GM18499 (cell line): ENCODE results near the gene PCCA.
A peak's percentile ranks its signal among the peaks of the same experiment; 100 is the strongest.

ENCODE experiments used
- ATAC-seq: cut with Tn5 transposase; IDR thresholded peaks from one replicate; pipeline ENCODE4 v1.9.1; 2021; ENCODE audit warnings: moderate number of reproducible peaks; ENCODE audit not compliant: insufficient read depth, unreplicated experiment

Gene PCCA

DNA sequence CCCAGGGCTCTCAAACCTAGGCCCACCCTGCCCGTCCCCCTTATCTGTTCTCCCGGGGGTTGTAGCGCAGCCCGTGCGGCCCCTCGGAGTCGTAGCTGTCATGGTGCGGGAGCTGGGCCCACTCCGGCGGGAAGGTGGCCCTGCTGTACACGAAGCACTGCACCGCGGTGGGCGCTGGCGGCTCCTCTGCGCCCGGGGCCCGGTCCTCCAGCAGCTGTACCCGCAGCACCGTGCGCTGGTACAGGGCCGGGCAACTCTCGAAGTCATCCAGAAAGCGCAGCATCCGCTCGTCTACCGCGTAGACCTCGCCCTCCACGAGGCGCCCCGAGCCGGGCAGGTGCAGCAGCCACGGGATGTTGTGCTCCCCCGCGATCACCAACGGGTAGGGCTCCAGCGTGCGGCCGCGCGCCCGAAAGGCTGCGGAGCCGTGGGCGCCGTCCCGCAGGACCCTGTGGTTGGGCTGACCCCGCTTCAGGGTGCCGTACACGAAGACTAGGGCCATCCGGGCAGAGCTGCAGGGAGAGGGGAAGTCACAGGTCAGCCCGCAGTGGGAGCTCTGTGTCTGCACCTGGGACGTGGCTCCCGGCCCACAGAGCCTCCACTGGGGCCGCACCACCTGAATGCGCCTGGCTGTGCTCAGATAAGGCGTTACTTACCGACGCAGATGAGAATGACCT lies 443.3 kb downstream of the PCCA start:
- ATAC-seq: no peak

DNA sequence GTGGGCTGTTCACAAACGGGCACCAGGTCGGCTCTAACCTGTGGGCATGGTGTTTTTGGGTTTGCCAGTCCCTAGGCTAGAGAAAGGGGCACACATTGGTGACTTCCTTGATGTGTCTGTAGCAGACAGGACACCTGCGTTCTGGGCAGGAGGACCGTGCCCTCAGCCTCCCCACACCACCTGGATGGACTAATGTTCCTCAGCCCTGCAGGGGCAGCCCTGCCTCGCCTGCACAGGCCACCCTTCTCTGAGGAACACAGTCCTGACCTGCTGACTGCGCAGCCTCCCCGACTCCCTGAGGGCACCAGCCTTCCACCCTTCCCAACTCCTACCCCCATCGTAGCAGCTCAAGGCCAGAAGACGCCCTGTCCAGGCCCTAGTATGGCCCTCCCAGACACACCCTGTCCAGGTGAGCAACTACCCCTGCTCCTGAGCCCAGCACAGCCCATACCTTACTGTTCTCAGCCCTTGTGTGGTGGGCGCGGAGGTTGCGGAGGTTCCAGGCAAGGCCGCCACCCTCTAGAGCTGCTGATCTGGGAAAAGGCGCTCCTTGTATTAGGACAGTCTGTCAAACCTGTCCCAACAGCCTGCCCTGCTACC lies 444.0 kb downstream of the PCCA start:
- no peak for ATAC-seq

DNA sequence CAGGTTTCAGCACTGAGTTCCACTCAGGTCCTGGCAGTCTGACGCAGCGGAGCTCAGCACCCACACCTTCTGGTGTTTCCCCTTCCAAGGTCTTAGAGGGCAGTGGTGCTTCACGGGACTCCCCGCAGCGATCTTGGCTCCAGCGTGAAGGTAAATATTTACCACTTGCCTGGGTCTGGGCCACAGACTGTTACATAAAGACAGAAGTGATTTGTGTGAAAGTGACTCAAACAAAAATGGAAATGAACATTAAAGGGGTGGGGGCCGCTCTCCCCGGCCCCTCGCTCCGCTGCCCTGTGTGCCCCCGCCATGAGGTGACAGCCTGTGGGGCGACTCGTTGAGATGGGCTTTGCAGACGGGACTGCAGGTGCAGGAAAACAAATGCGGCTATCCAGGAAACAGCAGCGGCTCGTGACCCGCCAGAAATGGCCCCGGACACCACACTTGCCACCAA lies 444.7 kb downstream of the PCCA start:
- ATAC-seq: no peak

DNA sequence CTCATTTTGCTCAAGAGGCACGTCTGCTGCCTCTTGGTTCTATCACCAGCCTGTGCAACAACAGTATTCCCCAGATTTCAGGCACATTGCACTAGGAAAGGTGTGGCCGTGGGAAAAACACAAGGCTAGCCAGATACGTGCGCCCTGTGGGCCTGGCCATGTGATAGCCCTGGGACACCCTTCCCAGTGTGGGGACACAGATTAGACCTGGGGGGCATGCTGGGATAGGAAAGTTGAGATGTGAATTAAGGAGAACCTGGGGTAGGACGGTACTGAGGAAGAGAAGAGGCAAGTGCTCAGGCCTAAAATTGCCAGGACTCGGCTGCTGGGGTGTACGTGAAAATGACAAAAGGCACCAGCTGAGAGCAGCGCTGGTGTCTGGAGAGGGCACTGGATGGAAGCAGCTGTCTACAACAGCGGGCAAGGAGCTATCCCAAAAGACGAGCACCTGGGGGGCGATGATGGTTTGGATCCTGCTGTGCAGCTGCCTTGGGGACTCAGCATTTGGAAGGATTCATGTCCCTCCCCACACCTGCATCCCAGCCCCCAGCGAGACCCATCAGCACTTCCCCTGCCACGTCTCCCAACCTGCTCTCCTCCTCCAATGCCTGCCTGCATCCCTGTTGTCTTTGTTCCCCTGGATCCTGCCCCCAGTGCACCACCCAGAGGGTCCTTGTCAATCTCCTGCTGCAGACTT lies 445.4 kb downstream of the PCCA start:
- no peak for ATAC-seq

DNA sequence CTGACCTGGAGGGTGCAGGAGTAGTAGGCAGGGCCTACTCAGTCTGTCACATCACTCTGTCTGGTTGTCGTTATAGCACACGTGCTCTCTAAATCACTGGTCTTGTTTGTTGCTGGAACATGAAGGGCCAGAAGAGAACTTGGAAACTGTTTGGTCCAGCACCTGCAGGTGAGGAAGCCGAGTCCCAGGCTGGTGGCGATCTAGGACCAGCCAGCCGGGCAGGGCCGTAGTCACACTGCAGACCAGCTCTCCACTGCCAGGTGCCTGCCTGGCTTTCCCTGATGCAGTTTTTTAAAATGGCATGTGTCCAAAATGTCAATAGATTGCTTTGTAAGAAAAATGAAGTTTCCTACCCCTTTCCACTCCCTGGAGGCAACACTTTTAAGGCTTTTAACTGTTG lies 446.0 kb downstream of the PCCA start:
- no peak for ATAC-seq

DNA sequence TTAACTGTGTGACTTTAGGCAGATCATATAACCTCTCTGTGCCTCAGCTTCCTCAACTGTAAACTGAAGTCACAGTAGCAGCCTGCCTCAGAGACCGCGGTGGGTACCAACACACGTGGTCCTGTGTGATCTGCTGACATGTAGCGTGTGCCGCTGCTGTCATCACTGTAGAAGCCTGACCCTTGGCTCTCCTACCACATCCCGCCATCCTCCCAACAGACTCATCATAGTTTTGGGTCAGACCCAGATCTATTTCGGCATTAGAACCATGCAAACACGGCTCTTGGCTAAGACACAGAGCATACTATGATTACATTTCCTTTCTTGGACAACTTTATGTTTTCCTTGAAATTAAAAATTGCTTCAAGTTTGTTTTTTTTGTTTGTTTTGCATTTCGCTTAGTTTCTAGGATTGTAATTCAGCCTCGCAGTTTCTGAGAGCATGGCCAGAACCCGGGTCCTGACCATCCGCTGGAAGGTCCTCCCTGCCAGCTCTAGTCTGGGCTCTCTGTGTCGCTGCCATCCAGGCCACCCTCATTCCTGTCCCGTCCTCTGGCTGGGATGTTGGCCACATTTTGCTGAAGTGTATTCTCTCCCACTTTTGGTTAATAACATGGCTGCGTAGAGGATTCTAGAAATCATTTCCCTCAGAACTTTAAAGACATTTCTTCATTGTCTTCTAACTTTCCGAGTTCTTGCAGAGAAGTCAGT lies 446.7 kb downstream of the PCCA start:
- ATAC-seq: no peak

DNA sequence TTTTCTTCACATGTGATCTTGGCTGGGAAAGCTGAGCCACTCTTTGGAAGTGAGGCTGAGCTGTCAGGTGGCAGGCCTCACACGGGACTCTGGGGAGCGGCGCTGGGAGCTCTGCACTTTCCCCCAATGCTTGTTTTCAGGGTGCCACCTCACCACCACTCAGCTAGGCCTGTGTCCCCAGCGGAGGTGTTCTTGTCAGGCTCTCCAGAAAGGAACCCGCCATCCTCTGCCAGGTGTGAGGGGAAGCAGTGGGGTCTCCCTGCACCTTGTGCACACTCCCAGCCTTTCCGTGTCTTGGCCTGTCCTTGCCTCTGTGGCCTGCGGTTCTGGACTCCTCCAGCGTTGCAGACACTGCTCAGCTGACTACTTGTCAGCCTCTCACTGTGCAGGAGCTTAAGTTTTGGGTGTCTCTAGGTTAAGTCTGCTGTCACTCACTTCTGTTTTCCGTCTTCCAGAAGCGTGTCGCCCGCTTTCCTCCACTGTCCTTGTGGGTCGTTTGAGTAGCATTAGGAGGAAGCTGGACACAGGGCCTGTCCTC lies 447.8 kb downstream of the PCCA start:
- ATAC-seq: no peak

DNA sequence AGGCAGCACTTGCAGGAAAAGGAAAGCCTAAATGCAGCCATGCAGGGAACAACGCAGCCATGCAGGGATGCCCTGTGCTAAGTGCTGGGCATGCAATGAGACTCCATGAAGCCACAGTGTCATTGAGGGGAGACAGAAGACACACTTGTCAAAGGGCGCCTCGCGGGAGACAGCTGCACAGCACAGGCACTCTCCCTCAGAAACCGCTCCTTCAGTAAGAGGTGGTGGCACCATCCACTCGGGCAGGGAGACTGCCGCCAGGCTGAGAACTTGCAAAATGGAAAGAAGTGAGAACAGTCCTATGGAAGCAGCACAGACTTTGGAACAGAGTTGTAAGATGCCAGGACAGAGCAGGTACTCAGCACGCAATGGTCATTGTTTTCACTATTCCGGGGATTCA lies 448.6 kb downstream of the PCCA start:
- no peak for ATAC-seq

DNA sequence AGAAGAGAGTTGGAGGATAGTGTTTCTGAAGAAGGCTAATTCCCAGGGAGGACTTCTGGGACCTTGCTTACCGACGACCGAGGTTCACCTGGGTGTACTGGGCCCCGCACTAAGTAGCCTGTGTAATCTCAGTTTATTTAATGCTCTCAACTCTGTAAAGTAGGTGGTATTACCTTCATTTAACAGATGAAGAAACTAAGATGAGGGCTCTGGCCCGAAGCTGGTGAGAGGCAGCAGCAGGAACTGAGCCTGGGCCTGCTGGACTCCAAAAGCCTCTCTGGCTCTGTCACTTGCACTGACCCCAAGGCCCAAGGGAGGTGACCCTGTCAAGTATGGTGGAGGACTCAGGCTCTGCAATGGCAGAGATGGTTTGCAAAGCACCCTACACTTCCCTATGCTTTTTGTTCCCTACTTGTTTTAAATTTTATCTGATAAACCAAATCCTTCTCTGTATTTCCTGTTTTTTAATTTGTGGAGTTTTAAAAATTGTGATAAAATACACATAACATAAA lies 449.1 kb downstream of the PCCA start:
- ATAC-seq: no peak

DNA sequence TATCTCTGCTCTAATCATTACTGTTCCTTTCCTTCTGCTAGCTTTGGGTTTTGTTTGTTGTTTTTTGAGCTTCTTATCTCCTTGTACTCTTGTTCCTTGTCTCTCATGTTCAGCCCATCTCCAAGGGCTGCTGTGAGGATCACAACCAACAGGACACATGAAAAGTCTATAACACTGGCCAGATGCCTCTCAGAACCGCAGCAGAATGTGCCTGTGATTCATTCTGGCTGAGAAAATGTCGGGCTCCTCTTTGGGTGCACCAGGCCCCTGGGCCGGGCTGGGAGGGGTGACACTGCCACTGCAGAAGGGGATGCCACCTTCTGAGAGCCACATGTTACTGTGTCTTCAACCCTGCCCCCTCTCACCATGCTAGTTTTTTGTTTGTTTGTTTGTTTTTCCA lies 451.7 kb downstream of the PCCA start:
- ATAC-seq: no peak

DNA sequence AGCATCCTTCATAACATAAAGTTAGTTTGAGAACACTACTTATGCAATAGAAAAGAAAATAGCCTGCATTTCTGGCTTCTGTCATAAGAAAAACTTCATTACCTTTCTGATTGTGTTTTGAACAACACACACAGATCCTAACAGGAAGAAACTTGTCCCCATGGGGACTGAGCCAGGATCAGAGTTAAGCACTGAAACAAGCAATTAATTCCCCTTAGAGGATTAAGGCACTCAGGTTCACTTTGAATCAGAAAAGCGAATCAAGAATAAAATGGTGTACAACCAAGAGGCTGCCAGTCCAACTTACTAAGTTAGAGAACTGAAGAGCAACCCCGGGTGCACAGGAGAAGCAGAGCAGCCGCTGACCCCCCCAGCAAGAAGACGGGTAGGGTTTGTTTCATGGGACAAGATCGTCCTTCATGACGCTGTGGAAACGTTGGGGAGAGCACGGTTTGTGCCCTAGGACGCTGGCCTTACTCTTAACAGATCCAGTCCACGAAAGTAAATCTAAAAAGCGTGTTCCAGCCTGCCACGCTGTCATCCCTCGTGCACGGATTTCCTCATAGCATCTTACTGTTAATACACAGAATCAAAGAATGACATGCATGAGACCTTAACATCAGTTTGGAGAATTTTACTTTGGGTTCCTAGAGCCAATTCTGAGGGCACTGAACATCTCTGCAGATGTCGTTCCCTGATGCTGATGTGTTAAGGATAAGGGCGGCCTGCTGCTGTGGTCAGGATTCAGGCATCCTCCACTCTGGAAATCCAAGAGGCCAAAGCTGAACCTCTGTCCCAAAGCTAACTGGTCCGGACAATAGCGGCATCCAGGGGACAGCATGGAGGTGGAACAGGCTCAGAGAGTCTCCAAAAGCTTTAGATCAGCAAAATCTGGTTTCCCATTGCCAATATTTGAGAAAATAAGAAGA lies 453.3 kb downstream of the PCCA start:
- no peak for ATAC-seq

DNA sequence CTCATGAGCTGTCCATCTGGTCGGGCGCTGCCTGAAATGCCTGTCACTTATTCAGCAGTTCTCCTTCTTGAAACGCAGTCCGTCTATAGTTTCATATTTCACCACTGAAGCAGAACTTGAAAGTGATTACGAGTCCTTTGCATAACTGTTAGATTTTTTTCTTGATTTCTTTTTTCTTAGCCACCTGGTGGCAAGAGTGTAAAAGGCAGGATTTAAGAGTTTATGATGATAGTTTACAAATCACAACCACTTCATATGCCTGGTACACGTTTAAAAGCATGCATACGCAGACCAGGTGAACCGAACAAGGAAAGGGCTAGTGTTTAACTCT lies 453.9 kb downstream of the PCCA start:
- peak; percentile 98 for ATAC-seq

DNA sequence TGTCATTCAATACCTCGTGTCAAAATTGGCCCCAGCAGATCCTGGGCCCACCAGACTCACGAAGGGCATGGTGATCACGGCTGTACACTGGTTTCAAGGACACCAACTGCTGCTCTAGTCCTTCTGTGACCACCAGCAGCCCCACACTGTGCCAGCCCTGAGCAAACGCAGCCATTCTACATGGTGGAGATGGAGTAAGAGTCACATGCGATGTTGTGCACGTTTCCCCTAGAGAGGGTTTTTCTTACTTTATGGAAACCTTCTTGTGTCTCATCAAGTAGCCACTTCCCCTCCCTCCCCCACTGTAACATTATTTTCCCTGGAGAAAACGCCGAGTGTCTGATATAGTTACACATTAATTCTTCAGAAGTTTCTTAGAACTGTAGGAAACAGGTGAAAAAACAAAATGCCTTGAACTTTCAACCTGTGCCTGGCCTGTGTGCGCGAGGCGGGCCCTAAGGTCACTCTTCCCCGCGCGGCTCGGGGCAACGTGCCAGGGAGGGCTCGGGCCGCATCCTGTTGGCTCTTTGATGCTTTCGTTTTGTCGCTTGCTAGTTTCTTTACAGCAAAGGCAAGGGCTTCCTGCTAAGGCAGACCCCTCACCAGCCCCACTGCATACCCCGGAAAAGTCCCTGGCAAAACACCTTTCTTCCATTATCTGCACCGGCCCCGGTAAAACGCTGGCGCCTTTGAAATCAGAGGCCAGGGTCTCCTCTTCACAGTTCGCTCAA lies 455.1 kb downstream of the PCCA start:
- ATAC-seq: no peak

DNA sequence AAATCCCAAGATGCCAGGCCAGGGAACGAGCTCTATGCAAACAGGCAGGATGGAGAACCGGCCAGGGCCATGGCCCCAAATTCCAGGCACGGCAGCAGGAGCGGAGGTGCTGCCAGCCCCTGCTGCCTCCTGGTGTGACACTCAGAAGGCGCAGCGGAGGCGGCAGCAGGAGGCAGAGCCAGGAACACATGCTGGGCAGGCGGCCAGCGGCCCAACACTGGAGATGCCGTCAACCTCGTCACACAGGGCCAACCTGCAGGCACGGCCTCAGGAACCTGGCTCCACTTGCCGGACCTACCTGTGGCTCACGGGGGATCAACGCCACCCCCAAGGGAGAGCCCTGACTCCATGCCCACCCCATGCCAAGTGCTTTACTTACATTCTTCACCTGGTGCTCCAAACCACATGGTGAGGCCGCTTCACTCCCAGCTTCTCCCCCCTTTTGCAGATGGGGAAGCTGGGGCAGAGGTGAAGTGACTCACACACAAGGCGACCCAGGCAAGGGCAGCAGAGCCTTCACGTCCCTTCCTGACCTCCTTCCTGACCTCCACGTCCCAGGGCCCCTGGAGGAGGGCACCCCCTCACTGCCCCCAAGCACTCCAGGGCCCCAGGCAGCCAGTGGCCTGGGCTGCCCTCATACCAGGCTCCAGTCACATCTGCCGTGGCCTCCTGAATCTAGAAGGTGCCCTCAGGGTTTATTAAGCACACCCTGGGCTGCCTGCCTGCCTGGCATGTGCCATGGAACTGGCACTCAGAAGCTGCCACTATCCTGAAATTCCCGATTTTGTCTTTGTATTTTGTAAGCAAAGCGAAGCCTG lies 456.2 kb downstream of the PCCA start:
- ATAC-seq: no peak

DNA sequence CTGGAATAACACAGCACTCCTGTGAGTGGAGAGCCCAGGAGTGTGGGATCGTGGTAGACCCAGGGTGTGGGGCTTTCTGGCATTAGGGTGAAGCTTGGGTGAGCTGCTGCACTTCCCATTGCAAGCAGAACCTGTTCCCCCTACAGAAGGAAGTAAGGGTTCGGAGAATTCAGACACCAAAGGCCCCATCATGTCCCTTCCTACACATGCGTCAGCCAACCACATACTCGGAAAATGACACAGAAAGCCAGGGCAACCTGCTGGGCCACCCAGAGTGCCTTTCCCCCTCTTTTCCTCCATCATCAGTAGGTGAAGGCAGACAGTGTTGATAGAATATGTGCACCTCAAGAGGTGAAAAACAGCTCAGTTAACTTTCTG lies 456.8 kb downstream of the PCCA start:
- no peak for ATAC-seq

DNA sequence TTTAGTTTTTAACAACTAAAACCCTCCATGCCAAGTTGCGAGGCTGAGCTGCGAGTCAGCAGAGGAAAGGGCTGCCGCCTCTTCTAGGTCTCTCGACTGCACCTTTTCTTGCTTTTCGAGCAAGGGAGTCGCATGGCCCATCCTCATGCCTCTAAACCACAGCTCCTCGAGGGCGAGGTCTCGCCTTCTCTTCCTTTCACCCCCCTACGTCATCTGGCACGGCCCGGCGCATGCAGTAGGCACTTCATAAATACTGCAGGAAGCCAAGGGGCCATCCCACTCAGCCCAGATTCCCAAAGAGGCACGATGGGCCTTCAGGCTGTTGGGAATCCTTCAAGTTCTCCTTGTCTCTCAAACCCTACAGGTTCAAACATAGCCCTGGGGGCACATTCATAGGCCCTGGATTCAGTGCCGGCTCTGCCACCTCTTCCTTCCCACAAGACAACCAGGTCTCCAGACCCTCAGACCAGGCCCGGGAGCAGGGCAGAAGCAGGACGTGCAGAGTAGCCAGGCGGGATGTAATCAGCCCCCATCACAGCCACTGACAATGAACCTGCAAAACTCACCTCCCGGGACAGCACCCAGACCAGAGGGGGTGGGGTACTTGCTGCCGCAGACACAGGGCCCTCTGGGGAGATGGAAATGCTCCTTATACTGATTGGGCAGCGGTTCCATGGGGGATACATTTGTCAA lies 458.0 kb downstream of the PCCA start:
- no peak for ATAC-seq

DNA sequence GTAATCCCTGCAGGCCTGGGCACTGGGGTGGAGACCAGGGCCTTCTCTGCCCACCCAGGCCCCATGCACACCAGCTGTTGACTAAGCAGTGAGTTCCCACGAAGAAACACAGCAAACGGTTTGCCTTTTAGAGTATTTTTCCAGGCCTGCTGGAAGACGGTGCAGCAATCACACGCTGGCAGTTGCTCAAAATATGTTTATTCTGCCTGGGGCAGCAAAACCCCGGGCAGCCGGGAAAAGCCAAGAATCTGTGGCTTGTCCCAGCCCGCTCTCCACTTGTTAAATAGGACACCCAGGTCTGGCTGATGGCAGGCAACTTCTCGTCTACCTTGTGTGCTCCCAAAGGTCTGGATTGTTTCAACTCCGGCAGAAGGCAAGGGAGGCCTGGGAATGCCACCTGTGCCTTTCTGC lies 458.9 kb downstream of the PCCA start:
- no peak for ATAC-seq

DNA sequence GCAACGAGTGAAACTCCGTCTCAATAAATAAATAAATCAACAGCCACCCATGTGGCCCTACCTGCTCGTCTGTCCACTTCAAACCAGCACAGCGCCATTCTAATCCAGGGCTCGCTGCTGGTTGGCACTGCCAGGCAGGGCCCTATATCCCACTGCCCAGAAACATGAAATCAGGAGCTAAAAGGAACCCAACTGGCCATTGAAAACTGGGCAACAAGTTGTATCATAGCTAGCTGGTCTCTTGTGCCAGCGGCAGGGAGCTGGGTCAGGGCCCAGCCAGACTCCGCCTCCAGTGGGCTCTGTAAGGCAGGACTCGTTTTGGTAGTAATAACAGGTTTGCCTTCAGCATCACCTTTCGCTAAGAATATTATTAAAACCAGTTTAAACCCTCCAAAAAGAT lies 460.4 kb downstream of the PCCA start:
- ATAC-seq: no peak
